ENCODE results near the gene CFAP299.

- TF ChIP-seq, protein P1, sequence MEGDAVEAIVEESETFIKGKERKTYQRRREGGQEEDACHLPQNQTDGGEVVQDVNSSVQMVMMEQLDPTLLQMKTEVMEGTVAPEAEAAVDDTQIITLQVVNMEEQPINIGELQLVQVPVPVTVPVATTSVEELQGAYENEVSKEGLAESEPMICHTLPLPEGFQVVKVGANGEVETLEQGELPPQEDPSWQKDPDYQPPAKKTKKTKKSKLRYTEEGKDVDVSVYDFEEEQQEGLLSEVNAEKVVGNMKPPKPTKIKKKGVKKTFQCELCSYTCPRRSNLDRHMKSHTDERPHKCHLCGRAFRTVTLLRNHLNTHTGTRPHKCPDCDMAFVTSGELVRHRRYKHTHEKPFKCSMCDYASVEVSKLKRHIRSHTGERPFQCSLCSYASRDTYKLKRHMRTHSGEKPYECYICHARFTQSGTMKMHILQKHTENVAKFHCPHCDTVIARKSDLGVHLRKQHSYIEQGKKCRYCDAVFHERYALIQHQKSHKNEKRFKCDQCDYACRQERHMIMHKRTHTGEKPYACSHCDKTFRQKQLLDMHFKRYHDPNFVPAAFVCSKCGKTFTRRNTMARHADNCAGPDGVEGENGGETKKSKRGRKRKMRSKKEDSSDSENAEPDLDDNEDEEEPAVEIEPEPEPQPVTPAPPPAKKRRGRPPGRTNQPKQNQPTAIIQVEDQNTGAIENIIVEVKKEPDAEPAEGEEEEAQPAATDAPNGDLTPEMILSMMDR (IDR thresholded peaks at IDR 0.05; ENCODE audit: insufficient read depth, low read length, poor library complexity, severe bottlenecking): no peak
- no peak for TF ChIP-seq EZH2phosphoT487 (conservative IDR thresholded peaks at IDR 0.05; ENCODE audit: low read length)
These were observed 1.1 kb downstream of the CFAP299 start for GRCh38 chr4:80336582-80336981.
